ENCODE measurements around the gene ANTKMT. TPM values are rescaled to one million over a fixed set of nuclear protein-coding genes. Genes with fewer than 3 reads are reported as not detected.
"Not testable (repeated sequence)": the region's sequence is repeated elsewhere in the genome, so short reads cannot be mapped to it uniquely, and the experiment has no call there.

Gene ANTKMT
- total RNA-seq, 2 experiments from 2014 or later: 8.1 TPM

GRCh38 chr16:741986-742629, 21.2 kb downstream of the ANTKMT start:
- no peaks in the 10 kb centered on the region for H3K4me1 Mint-ChIP-seq (ENCODE audit: low read depth)
- ChIA-PET POLR2A (no interaction called here), CTCF (interaction anchor here (1.7 kb wide), 1 partner anchor 30 kb away, joined by 9 read pairs; no protein-coding TSS in a partner anchor)
- peak overlapping the region; percentile 69 for H3K4me3 Mint-ChIP-seq
- no peak for TF ChIP-seq CTCF (IDR thresholded peaks at IDR 0.05)
- H3K27me3 ChIP-seq (ENCODE audit: control insufficient read depth in 1 of 2, insufficient read depth in 2 of 2, low read length in 2 of 2): no peaks in the 10 kb centered on the region
- H3K27ac Mint-ChIP-seq: no peak overlapping the region
- no peak overlapping the region for H3K4me3 ChIP-seq (ENCODE audit: low read length)
- H3K27me3 Mint-ChIP-seq: no peaks in the 10 kb centered on the region
- intact Hi-C loops (cut with DNase I, micrococcal nuclease): loop anchor here (1.0 kb wide), 3 partner anchors 31 to 65 kb away; partner anchors contain the start of genes CHTF18 (in 1 of the 2) and RPUSD1 (in 1 of the 2)
- no peaks in the 10 kb centered on the region for H3K9me3 Mint-ChIP-seq
- no peak for ATAC-seq (ENCODE audit: poor library complexity)
- peaks cover 4% of the 10 kb centered on the region for H3K36me3 Mint-ChIP-seq (ENCODE audit: low read depth)
- no peak overlapping the region for H3K27ac ChIP-seq (ENCODE audit: low read depth in 1 of 2, low read length in 2 of 2)
- H3K4me1 ChIP-seq (ENCODE audit: insufficient read depth, low read length): peaks cover 20% of the 10 kb centered on the region
- H3K36me3 ChIP-seq (ENCODE audit: insufficient read depth, low read length): peaks cover 16% of the 10 kb centered on the region
- H3K9me3 ChIP-seq (ENCODE audit: control insufficient read depth in 1 of 2, insufficient read depth in 1 of 2, low read length in 2 of 2): no peaks in the 10 kb centered on the region
- no peak for DNase-seq

- H3K4me3 Mint-ChIP-seq; H3K36me3 ChIP-seq (ENCODE audit: insufficient read depth, low read length); H3K36me3 Mint-ChIP-seq (ENCODE audit: low read depth); H3K27me3 ChIP-seq (ENCODE audit: control insufficient read depth in 1 of 2, insufficient read depth in 2 of 2, low read length in 2 of 2); H3K9me3 Mint-ChIP-seq; ATAC-seq (ENCODE audit: poor library complexity); H3K27ac ChIP-seq (ENCODE audit: low read depth in 1 of 2, low read length in 2 of 2); H3K4me3 ChIP-seq (ENCODE audit: low read length); H3K9me3 ChIP-seq (ENCODE audit: control insufficient read depth in 1 of 2, insufficient read depth in 1 of 2, low read length in 2 of 2); intact Hi-C loops (cut with DNase I, micrococcal nuclease); H3K4me1 Mint-ChIP-seq (ENCODE audit: low read depth); DNase-seq; CTCF ChIA-PET; H3K27ac Mint-ChIP-seq; POLR2A ChIA-PET; H3K27me3 Mint-ChIP-seq: not testable (repeated sequence)
- H3K4me1 ChIP-seq (ENCODE audit: insufficient read depth, low read length): peaks cover 20% of the 10 kb centered on the region
These were observed 21.9 kb downstream of the ANTKMT start for GRCh38 chr16:742894-743293.

- H3K27me3 Mint-ChIP-seq: no peaks in the 10 kb centered on the region
- no peak overlapping the region for H3K27ac Mint-ChIP-seq
These were observed 23.0 kb downstream of the ANTKMT start for GRCh38 chr16:743794-744500.

More at GRCh38 chr16:743794-744500, 23.0 kb downstream of the ANTKMT start:
- CTCF ChIA-PET: no interaction called here
- Mint-ChIP-seq H3K4me1 (ENCODE audit: low read depth) (no peaks in the 10 kb centered on the region), H3K4me3 (no peak overlapping the region), H3K9me3 (no peaks in the 10 kb centered on the region), H3K36me3 (ENCODE audit: low read depth) (no peaks in the 10 kb centered on the region)
- intact Hi-C loops (cut with DNase I, micrococcal nuclease): no loop called here
- ATAC-seq (ENCODE audit: poor library complexity): no peak
- no peak for TF ChIP-seq CTCF (IDR thresholded peaks at IDR 0.05)
- H3K27ac ChIP-seq (ENCODE audit: low read depth in 1 of 2, low read length in 2 of 2): no peak overlapping the region
- POLR2A ChIA-PET: interaction anchor here (0.8 kb wide), 1 partner anchor 19 kb away, joined by 4 read pairs; no protein-coding TSS in a partner anchor
- H3K27me3 ChIP-seq (ENCODE audit: control insufficient read depth in 1 of 2, insufficient read depth in 2 of 2, low read length in 2 of 2): no peaks in the 10 kb centered on the region
- H3K4me1 ChIP-seq (ENCODE audit: insufficient read depth, low read length): peaks cover 20% of the 10 kb centered on the region
- H3K9me3 ChIP-seq (ENCODE audit: control insufficient read depth in 1 of 2, insufficient read depth in 1 of 2, low read length in 2 of 2): no peaks in the 10 kb centered on the region
- H3K4me3 ChIP-seq (ENCODE audit: low read length): no peak overlapping the region
- peak in 1 of 14 experiments; percentile 37 for DNase-seq
- H3K36me3 ChIP-seq (ENCODE audit: insufficient read depth, low read length): peaks cover 6% of the 10 kb centered on the region
